Erythroblast (primary cell): Measurements from ENCODE around the gene DRC1.

Experiments
- GATA1 ChIP-seq: IDR thresholded peaks from 2 replicates; pipeline ENCODE4 v1.6.1; 2011; ENCODE audit warnings: low read depth, mild to moderate bottlenecking, control low read depth, low read length, moderate library complexity
- POLR2A ChIP-seq: IDR thresholded peaks from 2 replicates; pipeline ENCODE4 v1.6.1; 2011; ENCODE audit warnings: mild to moderate bottlenecking, low read length

DNA sequence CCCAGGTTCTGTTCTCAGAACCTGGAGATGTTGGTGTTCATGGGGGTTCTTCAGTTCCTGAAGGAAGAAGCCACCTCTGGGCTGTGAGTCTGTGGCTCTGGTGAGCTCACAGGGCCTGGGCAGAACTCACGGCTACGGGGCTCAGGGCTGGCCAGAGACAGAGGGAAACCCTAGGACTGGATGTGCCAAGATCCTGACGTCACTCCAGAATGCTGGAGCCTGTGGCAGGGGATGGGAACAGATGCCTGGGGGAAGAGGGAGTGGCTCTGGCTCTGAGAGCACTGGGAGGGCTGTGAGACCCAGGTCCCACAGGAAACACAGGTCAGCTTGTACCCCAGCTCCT is 76.2 kb downstream of the DRC1 start, which contains the start of gene OTOF:
- TF ChIP-seq POLR2A (no peak), GATA1 (no peak)
